Fibroblast of mammary gland (primary cell): Measurements from ENCODE around the gene TMEFF1.
A peak's percentile ranks its signal among the peaks of the same experiment; 100 is the strongest.

Source experiments
- DNase-seq: peaks from one replicate; pipeline ENCODE4 v3.0.0-alpha.2; 2010; ENCODE audit warnings: low read depth
- H3K4me3 ChIP-seq: 2 replicates; pipeline ENCODE4 v1.5.1; 2011; ENCODE audit warnings: low read depth, mild to moderate bottlenecking, low read length, moderate library complexity; ENCODE audit not compliant: control insufficient read depth
- CTCF ChIP-seq: conservative IDR thresholded peaks from 2 replicates; pipeline ENCODE4 v1.5.1; 2011; ENCODE audit warnings: low read depth, low read length, inconsistent platforms; ENCODE audit not compliant: control insufficient read depth, insufficient read depth

The TMEFF1 gene

GRCh38 chr9:100466171-100466828 is 6.6 kb upstream of the TMEFF1 start:
- TF ChIP-seq CTCF: no peak
- no peak overlapping the region for H3K4me3 ChIP-seq
- peak; percentile 19 for DNase-seq

- DNase-seq: no peak
- H3K4me3 ChIP-seq: no peak overlapping the region
- no peak for TF ChIP-seq CTCF
Observed at GRCh38 chr9:100466829-100467221, 6.1 kb upstream of the TMEFF1 start.

GRCh38 chr9:100468041-100468440 is 4.9 kb upstream of the TMEFF1 start:
- TF ChIP-seq CTCF: no peak
- no peak overlapping the region for H3K4me3 ChIP-seq
- DNase-seq: no peak

GRCh38 chr9:100472268-100472667 is 681 bp upstream of the TMEFF1 start:
- DNase-seq: no peak
- H3K4me3 ChIP-seq: peak overlapping the region; percentile 25
- no peak for TF ChIP-seq CTCF

- no peak for TF ChIP-seq CTCF
- peak; percentile 16 for DNase-seq
- H3K4me3 ChIP-seq: peak overlapping the region; percentile 58
Observed at GRCh38 chr9:100473276-100474081, 530 bp downstream of the TMEFF1 start.

- no peak for TF ChIP-seq CTCF
- peak overlapping the region; percentile 58 for H3K4me3 ChIP-seq
- DNase-seq: no peak
Observed at GRCh38 chr9:100474082-100474923, 1.4 kb downstream of the TMEFF1 start.
